OCI-LY1 (cell line): Measurements from ENCODE around the gene PNMA8C.

Experiments used
- CTCF ChIP-seq: fragments of 200-600 bp; sonication (generic), shearing (Covaris generic); IDR thresholded peaks from 2 replicates; pipeline ENCODE4 v1.5.1; 2017; ENCODE audit warnings: mild to moderate bottlenecking, antibody characterized with exemption, low read length, moderate library complexity, mixed read lengths
- EZH2 ChIP-seq: fragments of 200-600 bp; sonication (generic), shearing (Covaris generic); IDR thresholded peaks from 2 replicates; pipeline ENCODE4 v1.8.0; 2017; ENCODE audit warnings: borderline replicate concordance, mixed run types, mild to moderate bottlenecking, antibody characterized with exemption, low read length, moderate library complexity, mixed read lengths

DNA sequence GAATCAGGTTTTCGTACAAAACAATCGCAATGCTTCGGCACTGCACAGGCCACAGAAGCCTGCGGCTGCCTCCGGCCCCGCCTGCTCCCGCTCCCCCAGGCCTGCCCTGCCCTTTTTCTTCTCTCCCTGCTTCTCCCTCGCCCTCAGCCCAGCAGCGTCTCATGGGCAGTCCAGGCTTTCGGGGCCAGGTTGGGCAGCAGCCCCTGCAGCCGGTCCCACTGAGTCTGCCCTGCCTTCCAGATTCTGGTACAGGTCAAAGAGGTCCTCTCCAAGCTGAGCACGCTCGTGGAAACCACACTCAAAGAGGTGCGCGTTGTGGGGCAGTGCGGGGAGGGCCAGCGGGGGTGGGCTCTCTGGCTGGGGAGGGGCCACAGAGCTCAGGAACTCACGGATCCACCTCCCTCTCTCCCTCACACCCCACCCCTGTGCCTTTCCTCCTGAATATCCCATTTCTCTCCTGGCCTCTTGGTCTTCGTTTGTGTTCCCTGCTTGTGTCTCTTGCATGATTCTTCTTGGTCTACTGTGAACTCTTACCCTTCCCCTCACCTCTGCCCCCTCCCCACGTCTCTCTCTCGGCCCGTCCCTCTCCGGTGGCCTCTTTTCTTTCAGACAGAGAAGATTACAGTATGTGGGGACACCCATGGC is 45.4 kb downstream of the PNMA8C start:
- TF ChIP-seq CTCF (no peak), EZH2 (no peak)
